Fibroblast of mammary gland (primary cell): ENCODE data around the gene TTC9.

Source experiments
- DNase-seq: peaks from one replicate; pipeline ENCODE4 v3.0.0-alpha.2; 2010; ENCODE audit warnings: low read depth
- H3K4me3 ChIP-seq: 2 replicates; pipeline ENCODE4 v1.5.1; 2011; ENCODE audit warnings: low read depth, mild to moderate bottlenecking, low read length, moderate library complexity; ENCODE audit not compliant: control insufficient read depth
- TF ChIP-seq, protein P1 (sequence below): conservative IDR thresholded peaks from 2 replicates; pipeline ENCODE4 v1.5.1; 2011; ENCODE audit warnings: low read depth, low read length, inconsistent platforms; ENCODE audit not compliant: control insufficient read depth, insufficient read depth

TTC9 gene

DNA sequence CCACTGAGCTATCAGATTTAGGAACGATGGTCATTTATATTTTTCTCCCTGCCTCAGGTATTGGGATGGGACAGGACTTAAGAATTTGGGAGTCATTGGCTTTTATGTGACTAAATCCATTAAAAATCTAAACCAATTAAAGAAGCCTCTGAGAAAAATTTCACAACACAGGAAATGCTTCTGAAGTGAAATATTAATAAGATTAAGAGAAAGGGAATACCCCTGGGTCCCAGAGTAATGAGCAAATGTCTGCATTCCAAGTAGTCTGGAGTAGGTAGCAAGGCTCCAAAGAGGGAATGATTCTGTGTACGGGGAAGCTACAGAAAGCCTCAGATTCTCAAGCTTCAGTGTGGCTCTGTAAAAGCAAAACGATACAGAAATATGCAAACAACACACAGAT is 40.6 kb upstream of the TTC9 start:
- TF ChIP-seq, protein P1, sequence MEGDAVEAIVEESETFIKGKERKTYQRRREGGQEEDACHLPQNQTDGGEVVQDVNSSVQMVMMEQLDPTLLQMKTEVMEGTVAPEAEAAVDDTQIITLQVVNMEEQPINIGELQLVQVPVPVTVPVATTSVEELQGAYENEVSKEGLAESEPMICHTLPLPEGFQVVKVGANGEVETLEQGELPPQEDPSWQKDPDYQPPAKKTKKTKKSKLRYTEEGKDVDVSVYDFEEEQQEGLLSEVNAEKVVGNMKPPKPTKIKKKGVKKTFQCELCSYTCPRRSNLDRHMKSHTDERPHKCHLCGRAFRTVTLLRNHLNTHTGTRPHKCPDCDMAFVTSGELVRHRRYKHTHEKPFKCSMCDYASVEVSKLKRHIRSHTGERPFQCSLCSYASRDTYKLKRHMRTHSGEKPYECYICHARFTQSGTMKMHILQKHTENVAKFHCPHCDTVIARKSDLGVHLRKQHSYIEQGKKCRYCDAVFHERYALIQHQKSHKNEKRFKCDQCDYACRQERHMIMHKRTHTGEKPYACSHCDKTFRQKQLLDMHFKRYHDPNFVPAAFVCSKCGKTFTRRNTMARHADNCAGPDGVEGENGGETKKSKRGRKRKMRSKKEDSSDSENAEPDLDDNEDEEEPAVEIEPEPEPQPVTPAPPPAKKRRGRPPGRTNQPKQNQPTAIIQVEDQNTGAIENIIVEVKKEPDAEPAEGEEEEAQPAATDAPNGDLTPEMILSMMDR = no peak
- H3K4me3 ChIP-seq = peak overlapping the region; percentile 47
- peak; percentile 40 for DNase-seq

DNA sequence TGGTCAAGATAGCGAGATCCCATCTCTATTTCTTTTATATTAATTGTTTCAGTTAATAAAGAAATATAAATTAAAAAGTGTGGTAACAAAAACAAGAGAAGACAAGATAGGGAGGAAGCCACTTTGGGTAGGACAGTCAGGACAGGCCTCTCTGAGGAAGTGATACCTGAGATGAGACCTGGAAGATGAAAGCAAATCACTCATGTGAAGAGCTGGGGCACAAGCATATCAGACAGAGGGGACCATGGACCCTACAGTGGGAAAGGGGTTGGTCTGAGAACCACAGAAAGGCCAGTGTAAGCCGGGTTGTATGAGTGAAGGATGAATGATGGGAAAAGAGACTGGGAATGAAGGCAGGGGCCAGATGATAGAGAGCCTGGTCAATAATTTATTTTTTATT is 39.5 kb upstream of the TTC9 start:
- TF ChIP-seq, protein P1 = no peak
- no peak for DNase-seq
- H3K4me3 ChIP-seq = no peak overlapping the region

DNA sequence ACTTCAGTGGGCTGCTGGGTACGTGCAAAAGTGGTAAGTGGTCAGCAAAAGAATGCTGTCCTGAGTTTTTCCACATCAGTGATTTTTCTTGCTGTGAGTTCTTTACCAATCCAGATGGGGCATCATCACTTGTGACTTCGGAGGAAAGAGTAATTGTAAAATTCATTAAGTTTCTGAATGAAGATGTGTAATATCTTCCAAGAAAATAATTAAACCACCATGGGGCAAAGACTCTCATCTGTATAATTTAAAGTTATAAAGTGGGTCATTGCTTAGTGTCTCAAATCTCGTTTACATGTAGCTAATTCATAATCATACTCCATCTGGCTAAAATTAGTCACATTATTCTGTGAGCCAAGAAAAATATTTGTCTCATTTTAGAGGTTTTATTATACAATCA is 30.5 kb upstream of the TTC9 start:
- H3K4me3 ChIP-seq = no peak overlapping the region
- no peak for DNase-seq
- TF ChIP-seq, protein P1 = no peak

DNA sequence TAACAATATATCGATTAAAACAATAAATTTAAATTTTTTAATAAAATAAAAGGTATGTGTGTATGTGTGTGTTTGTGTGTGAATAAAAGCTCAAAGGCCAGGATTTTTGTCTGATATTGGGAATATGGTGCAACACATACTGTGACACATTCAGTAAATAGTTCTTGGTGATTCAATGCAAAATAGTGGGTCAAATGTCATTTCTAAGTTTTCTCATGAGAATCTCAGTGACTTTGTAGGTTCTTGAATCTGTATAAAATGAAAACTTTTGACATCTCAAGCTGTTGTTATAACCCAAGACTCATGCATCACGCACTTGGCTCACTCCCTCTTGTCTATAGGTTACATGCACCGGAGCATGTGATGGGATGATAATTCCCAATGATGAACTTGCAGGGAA is 25.1 kb upstream of the TTC9 start:
- DNase-seq = peak; percentile 40
- H3K4me3 ChIP-seq = no peak overlapping the region
- TF ChIP-seq, protein P1 = no peak

DNA sequence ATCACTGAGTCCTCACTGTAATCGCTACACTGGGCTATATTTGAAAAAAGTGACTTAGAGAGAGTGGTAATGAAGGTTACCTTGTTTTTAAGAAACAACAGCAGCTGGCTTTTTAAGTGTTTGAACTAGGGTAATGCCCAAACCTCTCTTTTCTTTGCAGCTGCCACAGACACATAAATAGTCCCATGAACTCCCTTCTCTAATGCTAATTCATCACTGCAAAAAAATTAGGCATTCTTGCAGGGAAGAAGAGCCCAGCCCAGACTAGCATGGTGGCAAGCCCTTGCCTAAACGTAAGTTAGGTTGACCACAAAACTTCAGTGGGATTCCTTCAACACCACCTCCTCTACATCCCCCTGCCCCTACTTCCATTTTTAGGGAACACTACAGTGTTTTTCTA is 23.4 kb upstream of the TTC9 start:
- H3K4me3 ChIP-seq = no peak overlapping the region
- TF ChIP-seq, protein P1 = no peak
- DNase-seq = no peak

DNA sequence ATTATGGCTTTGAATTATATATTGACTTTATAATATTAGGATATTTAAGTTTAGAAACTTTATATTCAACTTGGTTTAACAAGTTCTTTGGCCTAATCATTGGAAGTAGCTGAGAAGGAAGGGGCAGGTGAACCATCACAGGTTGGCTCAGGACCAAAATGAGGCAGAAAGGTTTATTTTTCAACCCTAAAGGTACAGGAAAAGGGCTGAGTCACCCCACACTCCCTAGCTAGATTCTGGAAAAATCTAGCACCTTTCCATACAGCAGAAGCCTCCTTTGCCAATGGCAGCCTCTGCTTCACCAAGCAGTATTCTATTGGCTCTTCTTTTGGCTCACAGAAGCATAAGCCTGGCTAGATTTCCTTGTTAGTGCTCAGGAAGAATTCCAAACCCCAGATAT is 22.0 kb upstream of the TTC9 start:
- TF ChIP-seq, protein P1 = no peak
- no peak for DNase-seq
- no peak overlapping the region for H3K4me3 ChIP-seq

DNA sequence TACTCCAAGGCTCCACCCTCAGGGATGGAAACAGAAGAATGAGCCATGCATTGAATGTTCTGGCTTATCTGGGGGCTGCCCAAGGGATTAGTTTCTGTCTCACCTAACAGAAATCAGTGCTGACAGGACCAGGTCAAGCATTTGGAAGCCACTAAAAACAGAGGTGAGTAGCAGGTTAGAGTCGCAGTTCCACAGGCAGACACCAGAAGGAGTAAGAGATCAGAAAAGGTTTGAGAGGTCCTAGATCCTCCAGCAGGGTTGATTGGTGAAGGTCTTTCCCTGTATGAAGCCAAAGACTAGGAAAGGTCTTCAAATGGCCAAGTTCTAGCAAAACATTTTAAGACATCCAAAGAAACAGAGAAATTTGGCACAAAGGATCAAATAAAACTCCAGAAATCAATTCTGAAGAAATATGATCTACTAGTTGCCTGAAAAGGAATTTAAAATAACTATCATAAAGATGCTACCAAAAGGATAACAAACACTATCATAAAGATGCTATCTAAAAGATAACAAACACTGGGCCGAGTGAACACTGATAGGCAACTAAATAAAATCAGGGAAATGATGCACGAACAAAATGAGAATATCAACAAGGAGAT is 19.5 kb upstream of the TTC9 start:
- peak; percentile 32 for DNase-seq
- TF ChIP-seq, protein P1 = peak; percentile 68
- no peak overlapping the region for H3K4me3 ChIP-seq
